GM18508 (cell line): ENCODE results near the gene LDLRAD4.
A peak's percentile ranks its signal among the peaks of the same experiment; 100 is the strongest.
"Not testable (repeated sequence)": the region's sequence is repeated elsewhere in the genome, so short reads cannot be mapped to it uniquely, and the experiment has no call there.

Experiments used
- ATAC-seq: cut with Tn5 transposase; IDR thresholded peaks from one replicate; pipeline ENCODE4 v1.9.1; 2021; ENCODE audit warnings: moderate number of reproducible peaks; ENCODE audit not compliant: insufficient read depth, unreplicated experiment

Gene LDLRAD4

GRCh38 chr18:13471971-13472628 lies 253.5 kb downstream of the LDLRAD4 start:
- ATAC-seq, result no peak

- no peak for ATAC-seq
Observed at GRCh38 chr18:13473751-13474150, 255.2 kb downstream of the LDLRAD4 start.

- no peak for ATAC-seq
Observed at GRCh38 chr18:13474336-13474735, 255.8 kb downstream of the LDLRAD4 start.

GRCh38 chr18:13474907-13475545 lies 256.5 kb downstream of the LDLRAD4 start:
- no peak for ATAC-seq

- ATAC-seq, result not testable (repeated sequence)
Observed at GRCh38 chr18:13476312-13476711, 257.8 kb downstream of the LDLRAD4 start.

- no peak for ATAC-seq
Observed at GRCh38 chr18:13477147-13477683, 258.7 kb downstream of the LDLRAD4 start.

GRCh38 chr18:13480571-13481255 lies 262.2 kb downstream of the LDLRAD4 start:
- no peak for ATAC-seq

GRCh38 chr18:13481331-13481730 lies 262.8 kb downstream of the LDLRAD4 start:
- ATAC-seq, result no peak

- ATAC-seq, result peak; percentile 68
Observed at GRCh38 chr18:13481820-13482617, 263.5 kb downstream of the LDLRAD4 start.

GRCh38 chr18:13482618-13482945 lies 264.0 kb downstream of the LDLRAD4 start:
- ATAC-seq, result no peak

- ATAC-seq, result no peak
Observed at GRCh38 chr18:13483316-13484270, 265.0 kb downstream of the LDLRAD4 start.

- no peak for ATAC-seq
Observed at GRCh38 chr18:13485182-13485581, 266.6 kb downstream of the LDLRAD4 start.

- ATAC-seq, result no peak
Observed at GRCh38 chr18:13485604-13486003, 267.0 kb downstream of the LDLRAD4 start.

- ATAC-seq, result no peak
Observed at GRCh38 chr18:13486284-13486683, 267.7 kb downstream of the LDLRAD4 start.

- no peak for ATAC-seq
Observed at GRCh38 chr18:13486686-13487085, 268.1 kb downstream of the LDLRAD4 start.

- ATAC-seq, result no peak
Observed at GRCh38 chr18:13487237-13487636, 268.7 kb downstream of the LDLRAD4 start.

- ATAC-seq, result no peak
Observed at GRCh38 chr18:13488281-13488929, 269.8 kb downstream of the LDLRAD4 start.

GRCh38 chr18:13489303-13489702 lies 270.7 kb downstream of the LDLRAD4 start:
- not testable (repeated sequence) for ATAC-seq

GRCh38 chr18:13491138-13491537 lies 272.6 kb downstream of the LDLRAD4 start:
- ATAC-seq, result no peak
